HepG2 (cell line): ENCODE results near the gene SEPTIN10. TPM values are rescaled to one million over a fixed set of nuclear protein-coding genes. Genes with fewer than 3 reads are reported as not detected.

Experiments
- BCL6 ChIP-seq: IDR thresholded peaks from 2 replicates; pipeline ENCODE4 v1.6.1; 2016; ENCODE audit warnings: missing genetic modification reagents, missing compliant biosample characterization
- CHD4 ChIP-seq: fragments of 200-600 bp; sonication (generic); IDR thresholded peaks from 2 replicates; pipeline ENCODE4 v1.7.0; 2017; ENCODE audit warnings: mild to moderate bottlenecking, low read length, borderline replicate concordance
- DDIT3 ChIP-seq: sonication (generic); formaldehyde crosslinking; IDR thresholded peaks from 2 replicates; pipeline ENCODE4 v1.4.0; 2020; ENCODE audit warnings: mild to moderate bottlenecking, missing genetic modification reagents
- FOXM1 ChIP-seq: sonication (generic); formaldehyde crosslinking; IDR thresholded peaks from 2 replicates; pipeline ENCODE4 v1.5.0; 2020; ENCODE audit warnings: missing genetic modification reagents
- GZF1 ChIP-seq: sonication (generic); formaldehyde crosslinking; IDR thresholded peaks from 2 replicates; pipeline ENCODE4 v1.5.1; 2020; ENCODE audit warnings: mild to moderate bottlenecking, missing genetic modification reagents
- HDAC1 ChIP-seq: sonication (generic); formaldehyde crosslinking; IDR thresholded peaks from 2 replicates; pipeline ENCODE4 v1.5.1; 2020; ENCODE audit warnings: mild to moderate bottlenecking, missing genetic modification reagents
- HNRNPL ChIP-seq: fragments of 200-400 bp; formaldehyde crosslinking; IDR thresholded peaks from 2 replicates; pipeline ENCODE4 v1.6.1; 2017; ENCODE audit warnings: mild to moderate bottlenecking, low read depth, low read length
- IKZF5 ChIP-seq: IDR thresholded peaks from 2 replicates; pipeline ENCODE4 v1.6.1; 2018; ENCODE audit warnings: missing genetic modification reagents, mild to moderate bottlenecking, missing compliant biosample characterization
- JARID2 ChIP-seq: sonication (generic); formaldehyde crosslinking; IDR thresholded peaks from 2 replicates; pipeline ENCODE4 v1.8.1; 2023; ENCODE audit warnings: missing genetic modification reagents, inconsistent platforms; ENCODE audit not compliant: insufficient replicate concordance
- NCOR1 ChIP-seq: fragments of 200-600 bp; sonication (generic); IDR thresholded peaks from 2 replicates; pipeline ENCODE4 v1.7.0; 2017; ENCODE audit warnings: antibody characterized with exemption, low read length, borderline replicate concordance
- NFE2 ChIP-seq: sonication (generic); formaldehyde crosslinking; IDR thresholded peaks from 2 replicates; pipeline ENCODE4 v1.4.0; 2020; ENCODE audit warnings: missing genetic modification reagents
- RXRA ChIP-seq: sonication (generic); formaldehyde crosslinking; IDR thresholded peaks from 2 replicates; pipeline ENCODE4 v1.5.1; 2020; ENCODE audit warnings: missing genetic modification reagents
- SMAD3 ChIP-seq: sonication (generic); formaldehyde crosslinking; IDR thresholded peaks from 2 replicates; pipeline ENCODE4 v1.4.0; 2020; ENCODE audit warnings: missing genetic modification reagents
- SMARCC2 ChIP-seq: fragments of 450-650 bp; IDR thresholded peaks from 2 replicates; pipeline ENCODE4 v1.6.1; 2017; ENCODE audit warnings: antibody characterized with exemption, mild to moderate bottlenecking
- SP4 ChIP-seq: sonication (generic); formaldehyde crosslinking; IDR thresholded peaks from 2 replicates; pipeline ENCODE4 v1.8.1; 2023; ENCODE audit warnings: mild to moderate bottlenecking, missing genetic modification reagents
- TGIF2 ChIP-seq: IDR thresholded peaks from 2 replicates; pipeline ENCODE4 v1.6.1; 2016; ENCODE audit warnings: control low read depth, missing compliant biosample characterization
- ZNF326 ChIP-seq: sonication (generic); formaldehyde crosslinking; IDR thresholded peaks from 2 replicates; pipeline ENCODE4 v1.4.0; 2020; ENCODE audit warnings: missing genetic modification reagents, borderline replicate concordance
- ZNF460 ChIP-seq: sonication (generic); formaldehyde crosslinking; IDR thresholded peaks from 2 replicates; pipeline ENCODE4 v1.5.1; 2020; ENCODE audit warnings: missing genetic modification reagents, mild to moderate bottlenecking, borderline replicate concordance
- ZNF512B ChIP-seq: sonication (generic); formaldehyde crosslinking; IDR thresholded peaks from 2 replicates; pipeline ENCODE4 v1.5.1; 2020; ENCODE audit warnings: missing genetic modification reagents, mild to moderate bottlenecking, borderline replicate concordance
- ZNF574 ChIP-seq: sonication (generic); formaldehyde crosslinking; IDR thresholded peaks from 2 replicates; pipeline ENCODE4 v1.4.0; 2020; ENCODE audit warnings: missing genetic modification reagents
- ZNF605 ChIP-seq: sonication (generic); formaldehyde crosslinking; IDR thresholded peaks from 2 replicates; pipeline ENCODE4 v1.8.0; 2022; ENCODE audit warnings: mild to moderate bottlenecking, missing genetic modification reagents
- ZNF672 ChIP-seq: sonication (generic); formaldehyde crosslinking; IDR thresholded peaks from 2 replicates; pipeline ENCODE4 v1.8.1; 2022; ENCODE audit warnings: missing genetic modification reagents
- polyA plus RNA-seq, 8 experiments: library from polyadenylated mRNA; depleted of rRNA in 3 of 8; stranded (reverse) in 7 of 8; unstranded in 1 of 8; fragments of >200 nt; fragmentation: Illumina TruSeq in 4 of 8; extraction: Trizol in 4 of 8; gene quantifications; 2 replicates each; pipeline versions ENCODE4 v1.2.1 to v1.2.3, GENCODE V29; 2011 to 2016; ENCODE audit warnings: low read depth in 4 of 8, missing spikeins in 1 of 8, mixed read lengths in 1 of 8; ENCODE audit not compliant: insufficient read depth in 1 of 8
- total RNA-seq, 5 experiments: library from RNA; depleted of rRNA; stranded (reverse); fragments of >200 nt; fragmentation: Illumina TruSeq; extraction: Trizol; gene quantifications; 2 replicates each; pipeline ENCODE4 v1.2.3, GENCODE V29; 2016; ENCODE audit warnings: low read depth in 1 of 5

Gene SEPTIN10
- total and polyA plus RNA-seq, 2 of the 13 experiments (the other 11 are each of a cell fraction or from before 2014, with no cell fraction given): 45.8 to 67.5 TPM

GRCh38 chr2:109637749-109638570, 24.2 kb upstream of the SEPTIN10 start (continued):
- TF ChIP-seq HDAC1 (CRISPR knock-in tag) (peak; percentile 60), ZNF605 (CRISPR knock-in tag) (no peak), SMARCC2 (no peak), CHD4 (no peak), BCL6 (peak; percentile 77), NFE2 (CRISPR knock-in tag) (no peak), GZF1 (CRISPR knock-in tag) (no peak), RXRA (CRISPR knock-in tag) (peak; percentile 31; the same call in 1 of the 2 replicates), DDIT3 (CRISPR knock-in tag) (no peak), TGIF2 (CRISPR knock-in tag) (no peak), ZNF672 (CRISPR knock-in tag) (no peak), SP4 (CRISPR knock-in tag) (no peak), HNRNPL (no peak), FOXM1 (CRISPR knock-in tag) (no peak), ZNF512B (CRISPR knock-in tag) (no peak), ZNF460 (CRISPR knock-in tag) (no peak), JARID2 (CRISPR knock-in tag) (no peak), IKZF5 (peak; percentile 60; the same call in 1 of the 2 replicates), SMAD3 (CRISPR knock-in tag) (no peak), ZNF326 (CRISPR knock-in tag) (no peak), NCOR1 (no peak), ZNF574 (CRISPR knock-in tag) (no peak)
